C4-2B (cell line): ENCODE measurements around the gene MOV10L1.

ENCODE experiments used
- CTCF ChIP-seq: fragments of 450-650 bp; conservative IDR thresholded peaks from 2 replicates; pipeline ENCODE4 v1.5.1; 2017; ENCODE audit warnings: mild to moderate bottlenecking
- ZFX ChIP-seq: fragments of 450-650 bp; IDR thresholded peaks from 2 replicates; pipeline ENCODE4 v1.6.1; 2017

- TF ChIP-seq ZFX (no peak), CTCF (no peak)
Observed at GRCh38 chr22:50211147-50211546, 121.3 kb downstream of the MOV10L1 start.
